Caco-2 (cell line): Measurements from ENCODE around the gene EHD1. TPM values are rescaled to one million over a fixed set of nuclear protein-coding genes. Genes with fewer than 3 reads are reported as not detected.

Source experiments
- BruUV-seq: library from RNA; stranded (reverse); fragments of 400-500 nt; replicated peaks from 2 replicates; lab custom pipeline; 2021; lab: Mats Ljungman, UMichigan
- CTCF ChIA-PET: fragments of 300-600 bp; sonication (Branson Sonifier 250); formaldehyde crosslinking; loops from one replicate; lab custom pipeline; 2022; ENCODE audit warnings: antibody characterized with exemption; lab: Charles Lee
- POLR2A ChIA-PET: fragments of 300-600 bp; sonication (Branson Sonifier 250); formaldehyde crosslinking; loops from one replicate; lab custom pipeline; 2022; ENCODE audit warnings: antibody characterized with exemption; lab: Charles Lee
- DNase-seq, 2 experiments: peaks; one replicate each; pipeline versions ENCODE4 v3.0.0 to v3.0.0-alpha.2; 2020 to 2022
- H3K27me3 ChIP-seq: replicated peaks from 2 replicates; pipeline ENCODE4 v1.6.0; 2011; ENCODE audit warnings: low read length; ENCODE audit not compliant: control insufficient read depth, insufficient read depth
- H3K36me3 ChIP-seq: 2 replicates; pipeline ENCODE4 v1.5.1; 2011; ENCODE audit warnings: low read length; ENCODE audit not compliant: control insufficient read depth, insufficient read depth
- H3K4me1 ChIP-seq: fragments of 250-450 bp; sonication (Bioruptor Pico); 2 replicates; pipeline ENCODE4 v1.5.1; 2020; ENCODE audit warnings: mild to moderate bottlenecking
- H3K4me3 ChIP-seq: 2 replicates; pipeline ENCODE4 v1.5.1; 2011; ENCODE audit warnings: low read depth, mild to moderate bottlenecking, control low read depth, low read length
- H3K9me3 ChIP-seq: fragments of 250-450 bp; sonication (Bioruptor Pico); 2 replicates; pipeline ENCODE4 v1.5.1; 2020; ENCODE audit warnings: mild to moderate bottlenecking, moderate library complexity
- H3K27ac Mint-ChIP-seq: one replicate; pipeline ENCODE4 v1.8.0; 2022; ENCODE audit warnings: mixed read lengths; ENCODE audit not compliant: unreplicated experiment
- H3K27me3 Mint-ChIP-seq: one replicate; pipeline ENCODE4 v1.8.0; 2022; ENCODE audit warnings: mixed read lengths; ENCODE audit not compliant: insufficient read depth, unreplicated experiment
- H3K36me3 Mint-ChIP-seq: one replicate; pipeline ENCODE4 v1.8.0; 2022; ENCODE audit warnings: mild to moderate bottlenecking, mixed read lengths; ENCODE audit not compliant: insufficient read depth, unreplicated experiment
- H3K4me1 Mint-ChIP-seq: one replicate; pipeline ENCODE4 v1.8.0; 2022; ENCODE audit warnings: low read depth, mixed read lengths; ENCODE audit not compliant: unreplicated experiment
- H3K4me3 Mint-ChIP-seq: one replicate; pipeline ENCODE4 v1.8.0; 2022; ENCODE audit warnings: mild to moderate bottlenecking, moderate library complexity, mixed read lengths; ENCODE audit not compliant: unreplicated experiment
- H3K9me3 Mint-ChIP-seq: one replicate; pipeline ENCODE4 v1.8.0; 2022; ENCODE audit warnings: mixed read lengths; ENCODE audit not compliant: unreplicated experiment
- intact Hi-C: fragments of 100-400 bp; cut with micrococcal nuclease; formaldehyde crosslinking; loops from one replicate; pipeline ENCODE4 v1.10.0; 2022; ENCODE audit not compliant: unreplicated experiment
- total RNA-seq: library from RNA; stranded (reverse); gene quantifications from 2 replicates; pipeline ENCODE4 v1.2.3, GENCODE V29; 2022
- TF ChIP-seq, protein P1 (sequence below), 2 experiments: fragments of 200-600 bp in 1 of 2; IDR thresholded peaks; 1 replicate in 1 of 2; 2 replicates in 1 of 2; pipeline versions ENCODE4 v1.5.1 to v1.8.0; 2011 to 2022; ENCODE audit warnings: antibody characterized with exemption in 1 of 2, control low read depth in 1 of 2, inconsistent platforms in 1 of 2, low read depth in 1 of 2, low read length in 1 of 2, mild to moderate bottlenecking in 1 of 2, moderate library complexity in 1 of 2; ENCODE audit not compliant: insufficient read depth in 1 of 2, severe bottlenecking in 1 of 2, unreplicated experiment in 1 of 2

Gene EHD1
- total RNA-seq, 1 experiment from 2014 or later: 129 TPM

DNA sequence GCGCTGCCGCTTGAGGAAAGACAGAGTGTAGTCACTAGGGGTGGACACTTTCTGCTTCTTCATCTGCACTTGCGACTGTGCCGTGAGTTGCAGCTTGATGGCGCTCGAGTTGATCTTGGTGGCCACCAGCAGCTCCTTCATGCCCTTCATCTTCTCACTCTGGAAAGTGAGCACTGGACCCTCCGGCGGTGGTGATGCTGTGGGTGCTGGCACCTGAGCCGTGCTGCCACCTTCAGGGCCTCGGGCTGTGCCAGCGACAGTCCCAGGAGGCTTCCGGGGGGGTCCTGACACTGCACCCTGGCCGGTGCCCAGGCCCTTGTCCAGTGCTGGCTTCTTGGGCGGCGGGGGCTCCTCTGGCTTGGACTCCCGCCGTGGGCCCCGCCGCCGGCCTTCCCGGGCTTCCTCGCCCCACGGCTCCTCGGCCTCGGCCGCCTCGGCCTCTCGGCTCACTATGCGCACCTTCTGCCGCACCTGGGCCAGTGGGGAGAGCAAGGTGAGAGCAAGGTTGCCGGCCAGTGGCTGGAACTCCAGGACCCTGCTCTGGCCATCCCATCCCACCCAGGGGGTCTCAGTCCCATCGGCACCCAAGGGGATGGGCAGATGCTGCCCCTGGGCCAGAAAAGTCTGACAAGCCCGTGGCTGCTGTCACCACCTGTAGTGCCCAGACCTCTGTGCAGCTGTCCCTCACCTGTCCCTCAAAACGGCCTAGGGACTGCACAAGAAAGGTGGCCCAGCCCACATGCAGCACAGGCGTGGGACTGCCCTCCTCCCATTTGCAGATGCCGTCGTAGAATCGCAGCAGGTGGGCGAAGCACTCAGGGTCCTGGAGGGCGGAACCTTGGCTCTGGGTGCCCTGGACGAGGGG is 73.8 kb downstream of the EHD1 start:
- H3K4me3 ChIP-seq: peak overlapping the region; percentile 59
- Mint-ChIP-seq H3K27ac (peak overlapping the region; percentile 76), H3K4me1 (peaks cover 9% of the 10 kb centered on the region), H3K4me3 (peak overlapping the region; percentile 87), H3K36me3 (peaks cover 16% of the 10 kb centered on the region), H3K9me3 (no peaks in the 10 kb centered on the region), H3K27me3 (no peaks in the 10 kb centered on the region)
- BruUV-seq: no TSS peak
- POLR2A ChIA-PET: interaction anchor here (0.6 to 1.9 kb wide), 3 partner anchors 26 to 693 kb away, joined by 3 to 18 read pairs (median 3); partner anchors contain the start of genes CDC42BPG and SF1
- peaks cover 2% of the 10 kb centered on the region; the same call in 1 of the 2 replicates for H3K36me3 ChIP-seq
- DNase-seq: peak in 1 of 2 experiments; percentile 15
- H3K4me1 ChIP-seq: peaks cover 16% of the 10 kb centered on the region
- H3K27me3 ChIP-seq: no peaks in the 10 kb centered on the region
- TF ChIP-seq, protein P1, sequence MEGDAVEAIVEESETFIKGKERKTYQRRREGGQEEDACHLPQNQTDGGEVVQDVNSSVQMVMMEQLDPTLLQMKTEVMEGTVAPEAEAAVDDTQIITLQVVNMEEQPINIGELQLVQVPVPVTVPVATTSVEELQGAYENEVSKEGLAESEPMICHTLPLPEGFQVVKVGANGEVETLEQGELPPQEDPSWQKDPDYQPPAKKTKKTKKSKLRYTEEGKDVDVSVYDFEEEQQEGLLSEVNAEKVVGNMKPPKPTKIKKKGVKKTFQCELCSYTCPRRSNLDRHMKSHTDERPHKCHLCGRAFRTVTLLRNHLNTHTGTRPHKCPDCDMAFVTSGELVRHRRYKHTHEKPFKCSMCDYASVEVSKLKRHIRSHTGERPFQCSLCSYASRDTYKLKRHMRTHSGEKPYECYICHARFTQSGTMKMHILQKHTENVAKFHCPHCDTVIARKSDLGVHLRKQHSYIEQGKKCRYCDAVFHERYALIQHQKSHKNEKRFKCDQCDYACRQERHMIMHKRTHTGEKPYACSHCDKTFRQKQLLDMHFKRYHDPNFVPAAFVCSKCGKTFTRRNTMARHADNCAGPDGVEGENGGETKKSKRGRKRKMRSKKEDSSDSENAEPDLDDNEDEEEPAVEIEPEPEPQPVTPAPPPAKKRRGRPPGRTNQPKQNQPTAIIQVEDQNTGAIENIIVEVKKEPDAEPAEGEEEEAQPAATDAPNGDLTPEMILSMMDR (IDR thresholded peaks at IDR 0.05; ENCODE audit: insufficient read depth in 1 of 2, low read depth in 1 of 2, low read length in 1 of 2, severe bottlenecking in 1 of 2, unreplicated experiment in 1 of 2): no peak
- CTCF ChIA-PET: interaction anchor here (0.8 to 1.0 kb wide), 2 partner anchors 26 to 40 kb away, joined by 3 to 8 read pairs; partner anchors contain the start of genes CDC42BPG and SF1
- H3K9me3 ChIP-seq: no peaks in the 10 kb centered on the region
- intact Hi-C loops: loop anchor here (5.0 kb wide), 2 partner anchors 38 to 88 kb away; partner anchors contain the start of gene CDC42BPG

DNA sequence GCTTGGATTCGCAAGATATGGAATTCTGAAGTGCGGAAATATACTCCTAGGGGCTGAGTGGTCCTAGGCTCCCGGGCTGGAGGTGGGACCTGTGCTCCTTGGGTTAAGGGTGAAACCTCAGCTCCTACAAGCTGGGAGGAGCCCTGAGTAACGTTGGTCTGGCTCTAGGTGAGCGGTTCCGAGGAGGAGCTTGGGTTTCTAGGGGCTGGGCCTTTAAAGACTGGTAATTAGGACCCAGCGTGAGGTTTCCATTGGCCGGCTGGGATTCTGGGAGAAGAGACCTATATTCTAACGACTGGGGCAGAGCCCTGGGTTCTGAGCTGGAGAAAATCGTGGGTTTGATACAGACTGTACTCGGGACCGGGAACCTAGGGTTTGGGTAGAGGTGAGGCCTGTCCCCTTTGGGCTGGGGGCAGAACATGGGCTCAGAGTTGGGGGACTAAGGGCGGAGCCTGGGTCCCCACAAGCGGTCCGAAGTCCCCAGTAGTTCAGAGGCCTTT is 74.5 kb downstream of the EHD1 start:
- H3K9me3 Mint-ChIP-seq: no peaks in the 10 kb centered on the region
- peaks cover 2% of the 10 kb centered on the region; the same call in 1 of the 2 replicates for H3K36me3 ChIP-seq
- H3K27me3 Mint-ChIP-seq: no peaks in the 10 kb centered on the region
- H3K4me3 Mint-ChIP-seq: peak overlapping the region; percentile 87
- ChIA-PET CTCF (interaction anchor here (0.5 to 1.0 kb wide), 4 partner anchors 15 to 1010 kb away, joined by 3 to 8 read pairs (median 4); partner anchors contain the start of genes CDC42BPG and SF1), POLR2A (interaction anchor here (0.6 to 1.9 kb wide), 3 partner anchors 25 to 694 kb away, joined by 3 to 18 read pairs (median 3); partner anchors contain the start of genes CDC42BPG and SF1)
- TSS peak; percentile 85 for BruUV-seq
- peaks cover 9% of the 10 kb centered on the region for H3K4me1 Mint-ChIP-seq
- H3K27ac Mint-ChIP-seq: peak overlapping the region; percentile 76
- peak overlapping the region; percentile 59 for H3K4me3 ChIP-seq
- TF ChIP-seq, protein P1 (IDR thresholded peaks at IDR 0.05; ENCODE audit: insufficient read depth in 1 of 2, low read depth in 1 of 2, low read length in 1 of 2, severe bottlenecking in 1 of 2, unreplicated experiment in 1 of 2): no peak
- no peaks in the 10 kb centered on the region for H3K27me3 ChIP-seq
- H3K36me3 Mint-ChIP-seq: peaks cover 16% of the 10 kb centered on the region
- DNase-seq: no peak
- intact Hi-C loops: loop anchor here (2.0 to 5.0 kb wide), 3 partner anchors 25 to 88 kb away; partner anchors contain the start of genes CDC42BPG and SF1
- no peaks in the 10 kb centered on the region for H3K9me3 ChIP-seq
- peaks cover 16% of the 10 kb centered on the region for H3K4me1 ChIP-seq
